Heart right ventricle (tissue), 16 donors: Measurements from ENCODE around the gene ERF. TPM values are rescaled to one million over a fixed set of nuclear protein-coding genes. Genes with fewer than 3 reads are reported as not detected.

Experiments used
- ATAC-seq, 8 donors: fragments of 200-7000 bp; cut with Tn5 transposase; one replicate each; pipeline ENCODE4 v1.9.1; 2020; ENCODE audit warnings: mild to moderate bottlenecking in 8 of 8, moderate library complexity in 8 of 8, moderate number of reproducible peaks in 1 of 8
- DNase-seq, 2 donors: peaks; one replicate each; pipeline ENCODE4 v3.0.0-alpha.2; 2020
- H3K27ac ChIP-seq, 10 donors: fragments of 200-600 bp; sonication (generic) in 2 of 10; one replicate each; pipeline versions ENCODE4 v1.5.0 to v1.8.0; 2020 to 2022; ENCODE audit warnings: mild to moderate bottlenecking in 3 of 10
- H3K27me3 ChIP-seq, 7 donors: fragments of 200-600 bp; one replicate each; pipeline ENCODE4 v1.8.0; 2021 to 2022; ENCODE audit warnings: mild to moderate bottlenecking in 2 of 7
- H3K36me3 ChIP-seq, 9 donors: fragments of 200-600 bp; sonication (generic) in 1 of 9; one replicate each; pipeline versions ENCODE4 v1.5.0 to v1.8.0; 2020 to 2022; ENCODE audit warnings: mild to moderate bottlenecking in 2 of 9
- H3K4me1 ChIP-seq, 9 donors: fragments of 200-600 bp; sonication (generic) in 1 of 9; one replicate each; pipeline versions ENCODE4 v1.5.0 to v1.8.0; 2020 to 2022; ENCODE audit warnings: mild to moderate bottlenecking in 4 of 9
- H3K4me3 ChIP-seq, 10 donors: fragments of 200-600 bp; sonication (generic) in 2 of 10; one replicate each; pipeline versions ENCODE4 v1.5.0 to v1.8.0; 2020 to 2022; ENCODE audit warnings: mild to moderate bottlenecking in 7 of 10, moderate library complexity in 2 of 10
- H3K9me3 ChIP-seq, 11 donors: fragments of 200-600 bp in 10 of 11; sonication (generic) in 2 of 11; one replicate each; pipeline versions ENCODE4 v1.5.0 to v1.8.0; 2013 to 2022; ENCODE audit warnings: mild to moderate bottlenecking in 2 of 11, control low read depth in 1 of 11, moderate library complexity in 1 of 11
- WGBS, 2 donors: extraction: QIAGEN DNeasy Blood & Tissue Kit; methylation state at CpG; one replicate each; pipeline ENCODE4 v1.1.7; 2013; ENCODE audit warnings: inconsistent platforms in 1 of 2; 5-methylcytosine and 5-hydroxymethylcytosine counted together
- intact Hi-C, 10 donors: fragments of 100-400 bp; cut with DNase I; formaldehyde crosslinking; loops; one replicate each; pipeline versions ENCODE4 v1.11.1 to v1.14.2; 2022
- polyA plus RNA-seq, 2 donors: library from polyadenylated mRNA; stranded (reverse); fragments of 200-250 nt; gene quantifications; one replicate each; pipeline ENCODE4 v1.2.3, GENCODE V29; 2013
- total RNA-seq, 10 donors: library from RNA; stranded (reverse); fragmentation: NEBNext Ultra II Directional in 3 of 10; extraction: Animal tissue kit (Norgen Biotek cat#: 25700) in 3 of 10; gene quantifications; one replicate each; pipeline versions ENCODE4 v1.2.1 to v1.2.4, GENCODE V29; 2021 to 2023
- TF ChIP-seq, protein P1 (sequence below), 9 donors: fragments of 200-600 bp; sonication (generic) in 2 of 9; IDR thresholded peaks; one replicate each; pipeline versions ENCODE4 v1.5.0 to v1.8.0; 2021 to 2022; ENCODE audit warnings: antibody characterized with exemption in 9 of 9, mild to moderate bottlenecking in 5 of 9, moderate library complexity in 1 of 9
- donor health status: Arrhythmogenic right ventricular cardiomyopathy.
- donor health status: ischemic (EF 13 %, LVEDD 7.1; RV severe dilation, severe dysfunction).
- donor health status: healthy with polysubstance abuse.
- donor health status: DM: no; HTN: yes; CAD: no.
- donor health status: DM: no; HTN: no; CAD: no.
- donor health status: ischemic (EF 25% LVEDD 6.9; RV normal size, moderate dysfunction).
- donor health status: ischemic (EF 25% LVEDD 5.7; RV mildly dilated, moderate dysfunction).
- donor health status: healthy.
- donor health status: DM: yes; HTN: yes; CAD: no.
- donor health status: Ischemic cardiomyopathy.
- donor health status: ischemic (EF 35%, LVEDD 5.7; RV mildly dilated, moderate dysfunction).
- donor health status: nonischemic (EF 11% LVEDD 7.7; RV severe dilation, severe dysfunction).
- donor health status: DM: yes; HTN: yes; CAD: no.
- donor health status: PGD.
- donor health status: ischemic (EF 29% LVEDD 5.4; RV normal size, mild dysfunction).
- donor health status: nonischemic (EF 23%, LVEDD 6.1; RV moderate dilation, normal function).

The ERF gene
- total and polyA plus RNA-seq, 12 donors: 29.8 to 49.0 (median 32.9) TPM

DNA sequence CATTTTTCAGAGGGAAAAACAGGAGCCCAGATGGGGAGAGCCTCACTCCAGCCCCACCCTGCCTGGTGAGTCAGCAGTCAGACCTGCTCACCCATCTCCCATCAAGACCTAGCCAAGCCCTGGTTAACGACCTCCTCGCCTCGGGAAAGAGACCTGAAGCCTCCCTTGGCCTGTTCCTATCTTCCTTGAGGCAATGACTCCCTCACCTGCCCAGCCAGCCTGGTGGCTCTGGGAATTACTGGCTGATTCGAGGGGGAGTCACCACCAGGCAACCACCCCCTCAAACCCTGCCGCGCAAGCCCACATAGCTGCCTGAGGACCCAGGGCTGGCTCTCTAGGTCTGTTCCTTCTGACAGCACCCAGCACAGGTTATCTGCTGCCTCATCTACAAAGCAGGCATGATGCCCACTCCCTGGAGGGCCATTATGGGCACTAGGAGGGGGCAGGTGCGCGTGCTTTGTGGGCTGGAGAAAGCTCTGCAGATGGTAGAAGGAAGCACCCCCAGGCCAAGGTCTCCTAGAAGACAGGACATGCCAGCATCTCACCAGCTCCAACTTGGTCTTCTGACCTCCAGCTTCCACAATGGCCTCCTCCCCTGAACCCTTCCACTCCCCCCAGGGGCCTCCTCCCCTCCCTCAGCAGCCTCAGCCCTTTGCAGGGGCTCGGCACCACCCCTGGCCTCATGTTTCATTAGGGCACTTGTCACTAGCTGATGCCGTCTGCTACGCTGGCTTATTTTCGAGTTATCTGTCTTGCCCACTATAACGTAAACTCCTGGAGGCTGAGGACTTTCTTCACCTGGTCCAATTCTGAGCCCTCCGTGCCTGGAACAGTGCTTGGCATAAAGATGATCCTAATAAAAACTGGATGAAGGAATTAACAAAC lies 47.8 kb downstream of the ERF start:
- H3K4me3 ChIP-seq: no peak overlapping the region
- no peaks in the 10 kb centered on the region for H3K9me3 ChIP-seq
- H3K27me3 ChIP-seq: no peaks in the 10 kb centered on the region
- peak overlapping the region in 1 of 10 donors; percentile 79 for H3K27ac ChIP-seq
- peaks cover 0 to 99% (median 30%) of the 10 kb centered on the region in 9 donors for H3K36me3 ChIP-seq
- DNase-seq: no peak
- no peak for ATAC-seq
- intact Hi-C loops: no loop called here
- WGBS, 2 donors: 93% methylated on average over 14 of the region's 14 CpGs
- H3K4me1 ChIP-seq: peaks cover 0 to 58% (median 0%) of the 10 kb centered on the region in 9 donors
- TF ChIP-seq, protein P1, sequence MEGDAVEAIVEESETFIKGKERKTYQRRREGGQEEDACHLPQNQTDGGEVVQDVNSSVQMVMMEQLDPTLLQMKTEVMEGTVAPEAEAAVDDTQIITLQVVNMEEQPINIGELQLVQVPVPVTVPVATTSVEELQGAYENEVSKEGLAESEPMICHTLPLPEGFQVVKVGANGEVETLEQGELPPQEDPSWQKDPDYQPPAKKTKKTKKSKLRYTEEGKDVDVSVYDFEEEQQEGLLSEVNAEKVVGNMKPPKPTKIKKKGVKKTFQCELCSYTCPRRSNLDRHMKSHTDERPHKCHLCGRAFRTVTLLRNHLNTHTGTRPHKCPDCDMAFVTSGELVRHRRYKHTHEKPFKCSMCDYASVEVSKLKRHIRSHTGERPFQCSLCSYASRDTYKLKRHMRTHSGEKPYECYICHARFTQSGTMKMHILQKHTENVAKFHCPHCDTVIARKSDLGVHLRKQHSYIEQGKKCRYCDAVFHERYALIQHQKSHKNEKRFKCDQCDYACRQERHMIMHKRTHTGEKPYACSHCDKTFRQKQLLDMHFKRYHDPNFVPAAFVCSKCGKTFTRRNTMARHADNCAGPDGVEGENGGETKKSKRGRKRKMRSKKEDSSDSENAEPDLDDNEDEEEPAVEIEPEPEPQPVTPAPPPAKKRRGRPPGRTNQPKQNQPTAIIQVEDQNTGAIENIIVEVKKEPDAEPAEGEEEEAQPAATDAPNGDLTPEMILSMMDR (IDR thresholded peaks at IDR 0.05): no peak

DNA sequence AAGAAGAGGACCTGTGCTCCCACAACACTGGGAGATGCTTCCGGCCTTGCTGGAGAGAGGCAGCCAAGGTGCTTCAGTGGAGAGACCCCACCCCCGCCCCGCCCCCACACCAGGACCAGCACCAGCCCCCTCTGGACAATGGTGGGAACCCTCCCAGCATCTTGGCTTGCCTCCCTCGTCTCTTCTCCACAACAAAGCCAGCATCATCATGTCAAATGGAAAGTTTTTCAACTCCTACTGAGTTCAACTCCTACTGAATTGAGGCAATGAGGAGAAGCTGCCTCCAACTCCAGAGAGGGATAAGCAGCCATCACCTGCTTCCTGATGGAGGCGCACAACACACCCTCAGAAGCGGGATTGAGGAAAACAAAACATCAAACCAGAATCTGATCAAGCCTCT lies 50.3 kb downstream of the ERF start:
- Histone ChIP-seq H3K4me3 (no peak overlapping the region), H3K36me3 (peaks cover 0 to 98% (median 31%) of the 10 kb centered on the region in 9 donors), H3K9me3 (no peaks in the 10 kb centered on the region), H3K27me3 (no peaks in the 10 kb centered on the region), H3K4me1 (peaks cover 0 to 79% (median 11%) of the 10 kb centered on the region in 9 donors), H3K27ac (no peak overlapping the region)
- TF ChIP-seq, protein P1 (IDR thresholded peaks at IDR 0.05): no peak
- whole genome bisulfite sequencing, 2 donors: 86 to 87% methylated on average over 6 of the region's 6 CpGs
- intact Hi-C loops: loop anchor here in 1 of 10 donors (5.0 kb wide), 1 partner anchor 77 kb away; no protein-coding TSS in a partner anchor
- ATAC-seq (no peak), DNase-seq (no peak)

DNA sequence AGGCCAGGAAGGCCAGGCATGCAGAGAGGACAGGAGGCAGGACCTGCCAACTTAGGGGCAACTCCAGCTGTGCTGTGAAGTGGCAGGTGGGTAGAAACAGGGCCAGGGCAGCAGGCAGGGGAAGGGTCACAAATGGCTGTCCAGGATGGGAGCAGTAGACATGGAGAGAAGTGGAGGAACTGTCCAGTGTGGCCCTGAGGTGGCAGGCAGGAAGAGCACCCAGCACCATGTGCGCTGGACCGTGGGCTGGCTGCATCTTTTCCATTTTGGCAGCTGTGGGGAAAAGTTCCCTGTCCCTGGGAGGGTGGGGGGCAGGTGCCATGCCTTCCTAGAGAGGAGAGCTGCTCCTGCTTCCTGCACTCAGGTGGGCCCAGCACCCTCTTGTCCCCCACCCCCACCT lies 51.2 kb downstream of the ERF start:
- Histone ChIP-seq H3K27ac (peak overlapping the region in 1 of 10 donors; percentile 93), H3K36me3 (peaks cover 0 to 98% (median 22%) of the 10 kb centered on the region in 9 donors), H3K27me3 (no peaks in the 10 kb centered on the region), H3K4me1 (peaks cover 0 to 79% (median 13%) of the 10 kb centered on the region in 9 donors), H3K4me3 (no peak overlapping the region), H3K9me3 (no peaks in the 10 kb centered on the region)
- no peak for ATAC-seq
- TF ChIP-seq, protein P1 (IDR thresholded peaks at IDR 0.05): no peak
- 91 to 100% methylated on average over 2 of the region's 2 CpGs for WGBS, 2 donors
- DNase-seq: no peak
- intact Hi-C loops: loop anchor here in 1 of 10 donors (5.0 kb wide), 1 partner anchor 76 kb away; no protein-coding TSS in a partner anchor

DNA sequence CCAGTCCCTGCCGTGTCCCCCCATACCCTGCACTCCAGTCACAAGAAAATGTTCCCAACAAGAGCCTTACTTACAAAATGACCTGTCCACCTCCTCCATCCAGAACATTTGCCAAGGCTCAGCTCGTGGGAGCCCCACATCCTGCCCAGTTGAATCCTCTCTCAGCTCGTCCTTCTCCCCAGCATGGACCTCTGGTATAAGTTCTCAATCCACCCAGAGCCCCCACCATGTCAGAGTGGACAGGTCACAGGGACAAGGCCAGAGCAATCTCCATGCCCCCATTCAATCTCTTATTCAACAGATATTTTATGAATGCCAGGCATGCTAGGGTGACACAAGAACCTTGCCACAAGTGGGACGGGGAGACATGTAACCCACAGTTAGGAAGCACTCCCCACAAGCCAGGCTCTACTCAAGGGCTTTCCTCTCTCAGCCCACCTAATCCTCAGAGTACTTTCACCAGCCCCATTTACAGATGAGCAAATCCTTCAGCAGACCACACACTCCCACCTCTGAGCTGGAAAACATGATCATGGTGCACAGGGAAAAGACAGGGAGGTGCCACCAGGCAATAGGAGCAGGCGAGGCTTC lies 52.5 kb downstream of the ERF start:
- H3K27me3 ChIP-seq: no peaks in the 10 kb centered on the region
- no peak for DNase-seq
- peaks cover 0 to 79% (median 13%) of the 10 kb centered on the region in 9 donors for H3K4me1 ChIP-seq
- H3K27ac ChIP-seq: peak overlapping the region in 3 of 10 donors; percentile 58 to 93 (median 65)
- peak overlapping the region in 1 of 10 donors; percentile 37 for H3K4me3 ChIP-seq
- 76 to 84% methylated on average over 5 of the region's 5 CpGs for WGBS, 2 donors
- no peaks in the 10 kb centered on the region for H3K9me3 ChIP-seq
- intact Hi-C loops: loop anchor here in 1 of 10 donors (5.0 kb wide), 1 partner anchor 75 kb away; no protein-coding TSS in a partner anchor
- H3K36me3 ChIP-seq: peaks cover 0 to 96% (median 19%) of the 10 kb centered on the region in 9 donors
- TF ChIP-seq, protein P1 (IDR thresholded peaks at IDR 0.05): no peak
- ATAC-seq: no peak
